ENCODE measurements around the gene TRPM4.

DNA sequence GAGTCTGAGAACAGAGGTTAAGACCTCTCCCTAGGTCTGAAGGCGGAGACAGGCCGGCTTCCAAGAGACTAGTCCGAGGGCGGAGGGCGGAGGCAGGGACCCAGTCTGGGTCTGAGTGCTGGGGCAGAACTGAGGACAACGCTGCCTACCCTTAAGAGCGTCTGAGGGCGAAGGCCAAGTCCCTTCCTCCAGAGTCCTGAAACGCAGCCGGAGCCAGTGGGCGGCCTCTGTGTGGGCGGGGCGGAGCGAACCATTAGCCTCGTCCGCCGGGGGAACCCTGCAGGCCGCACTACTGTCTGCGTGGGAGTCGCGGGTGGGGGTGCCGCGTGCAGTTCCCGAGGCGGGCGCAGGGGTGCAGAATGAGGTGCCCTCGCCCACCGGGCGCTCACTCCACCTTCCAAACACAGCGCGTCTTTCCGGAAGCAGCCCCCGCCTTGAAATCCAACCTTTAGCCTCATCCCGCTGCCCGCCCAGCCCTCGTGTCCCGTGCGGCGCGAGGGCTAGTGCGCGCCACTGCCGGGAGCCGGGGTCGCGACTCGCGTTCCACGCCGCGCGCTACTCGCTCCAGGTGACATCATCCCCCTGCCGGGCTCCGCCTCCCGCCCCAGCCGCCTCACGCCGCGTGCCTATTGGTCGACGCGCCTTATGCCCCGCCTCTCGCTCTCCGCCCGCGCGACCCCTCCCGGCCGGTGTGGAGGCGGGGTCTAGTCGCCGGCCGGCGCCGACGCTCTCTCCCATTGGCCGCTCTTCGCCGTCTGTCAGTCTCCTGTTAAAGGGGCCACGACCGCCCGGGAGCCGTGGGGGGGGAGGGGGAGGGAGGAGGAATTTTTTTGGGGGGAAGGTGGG lies 38.8 kb upstream of the TRPM4 start, which contains the start of gene C19orf73:
- TF ChIP-seq, protein P1, sequence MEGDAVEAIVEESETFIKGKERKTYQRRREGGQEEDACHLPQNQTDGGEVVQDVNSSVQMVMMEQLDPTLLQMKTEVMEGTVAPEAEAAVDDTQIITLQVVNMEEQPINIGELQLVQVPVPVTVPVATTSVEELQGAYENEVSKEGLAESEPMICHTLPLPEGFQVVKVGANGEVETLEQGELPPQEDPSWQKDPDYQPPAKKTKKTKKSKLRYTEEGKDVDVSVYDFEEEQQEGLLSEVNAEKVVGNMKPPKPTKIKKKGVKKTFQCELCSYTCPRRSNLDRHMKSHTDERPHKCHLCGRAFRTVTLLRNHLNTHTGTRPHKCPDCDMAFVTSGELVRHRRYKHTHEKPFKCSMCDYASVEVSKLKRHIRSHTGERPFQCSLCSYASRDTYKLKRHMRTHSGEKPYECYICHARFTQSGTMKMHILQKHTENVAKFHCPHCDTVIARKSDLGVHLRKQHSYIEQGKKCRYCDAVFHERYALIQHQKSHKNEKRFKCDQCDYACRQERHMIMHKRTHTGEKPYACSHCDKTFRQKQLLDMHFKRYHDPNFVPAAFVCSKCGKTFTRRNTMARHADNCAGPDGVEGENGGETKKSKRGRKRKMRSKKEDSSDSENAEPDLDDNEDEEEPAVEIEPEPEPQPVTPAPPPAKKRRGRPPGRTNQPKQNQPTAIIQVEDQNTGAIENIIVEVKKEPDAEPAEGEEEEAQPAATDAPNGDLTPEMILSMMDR (IDR thresholded peaks at IDR 0.05) = peak in 4 of 6 experiments; percentile 12 to 49 (median 40)
- TF ChIP-seq POLR2A (IDR thresholded peaks at IDR 0.05) = peak in 3 of 4 donors; percentile 21 to 62 (median 41)

All from esophagus squamous epithelium (tissue), 4 donors.